ENCODE results near the gene CCDC127. TPM values are rescaled to one million over a fixed set of nuclear protein-coding genes. Genes with fewer than 3 reads are reported as not detected.
"Not testable (repeated sequence)": the region's sequence is repeated elsewhere in the genome, so short reads cannot be mapped to it uniquely, and the experiment has no call there.

Gene CCDC127
- total and polyA plus RNA-seq, 2 donors (not counting 1 experiment from before 2014, with no cell fraction given) = 1.4 to 8.7 TPM

DNA sequence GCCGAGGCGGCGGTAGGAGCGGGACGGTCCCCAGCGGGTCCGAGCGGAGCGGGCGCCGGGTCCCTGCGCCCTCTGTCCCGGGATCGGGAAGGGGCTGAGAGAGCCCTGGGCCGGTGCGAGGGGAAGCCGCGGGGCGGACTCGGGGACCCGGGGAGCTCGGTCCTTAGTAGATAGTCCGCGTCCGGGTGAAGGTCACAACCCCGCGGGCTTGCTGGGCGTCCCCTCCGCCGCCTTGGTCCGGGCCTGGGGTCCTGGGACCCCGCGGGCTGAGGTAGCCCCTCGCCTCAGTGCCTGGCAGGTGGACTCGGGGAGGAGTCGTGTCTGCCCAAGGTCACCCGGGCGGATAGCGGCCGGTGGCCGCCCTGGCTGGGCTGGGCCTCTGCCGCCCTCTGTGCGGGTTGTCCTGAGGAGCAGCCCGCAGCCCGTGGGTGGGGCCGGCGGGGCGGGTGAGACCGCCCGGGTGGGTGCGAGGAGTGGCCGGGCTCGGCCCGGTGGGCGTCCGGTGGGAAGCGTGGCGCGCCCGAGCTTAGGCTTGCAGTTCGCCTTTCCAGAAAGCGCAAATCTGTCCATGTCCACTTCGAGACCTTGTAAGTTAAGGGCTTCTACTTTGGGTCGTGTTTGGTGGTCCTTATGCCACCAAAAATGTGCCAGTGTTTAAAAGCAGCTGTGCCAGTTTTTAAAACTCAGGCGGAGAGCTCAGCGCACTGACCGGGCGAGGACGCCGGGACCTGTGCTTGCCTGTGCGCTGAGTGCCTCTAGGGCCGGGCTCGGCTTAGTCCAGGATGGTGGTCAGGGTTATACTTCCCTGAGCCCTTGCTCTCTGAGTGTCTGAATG lies 721 bp upstream of the CCDC127 start:
- H3K4me1 ChIP-seq (ENCODE audit: control insufficient read depth in 2 of 2, insufficient read depth in 2 of 2, low read length in 2 of 2) = peaks cover 6 to 26% of the 10 kb centered on the region in 2 donors
- Mint-ChIP-seq H3K4me1 (peaks cover 64% of the 10 kb centered on the region), H3K27ac (peak overlapping the region; percentile 94), H3K9me3 (ENCODE audit: insufficient read depth) (no peaks in the 10 kb centered on the region), H3K4me3 (peak overlapping the region; percentile 96), H3K27me3 (no peaks in the 10 kb centered on the region)
- peaks cover 28% of the 10 kb centered on the region for H4K20me1 ChIP-seq (ENCODE audit: control insufficient read depth, insufficient read depth, low read length, poor library complexity, severe bottlenecking)
- TF ChIP-seq, protein P1, sequence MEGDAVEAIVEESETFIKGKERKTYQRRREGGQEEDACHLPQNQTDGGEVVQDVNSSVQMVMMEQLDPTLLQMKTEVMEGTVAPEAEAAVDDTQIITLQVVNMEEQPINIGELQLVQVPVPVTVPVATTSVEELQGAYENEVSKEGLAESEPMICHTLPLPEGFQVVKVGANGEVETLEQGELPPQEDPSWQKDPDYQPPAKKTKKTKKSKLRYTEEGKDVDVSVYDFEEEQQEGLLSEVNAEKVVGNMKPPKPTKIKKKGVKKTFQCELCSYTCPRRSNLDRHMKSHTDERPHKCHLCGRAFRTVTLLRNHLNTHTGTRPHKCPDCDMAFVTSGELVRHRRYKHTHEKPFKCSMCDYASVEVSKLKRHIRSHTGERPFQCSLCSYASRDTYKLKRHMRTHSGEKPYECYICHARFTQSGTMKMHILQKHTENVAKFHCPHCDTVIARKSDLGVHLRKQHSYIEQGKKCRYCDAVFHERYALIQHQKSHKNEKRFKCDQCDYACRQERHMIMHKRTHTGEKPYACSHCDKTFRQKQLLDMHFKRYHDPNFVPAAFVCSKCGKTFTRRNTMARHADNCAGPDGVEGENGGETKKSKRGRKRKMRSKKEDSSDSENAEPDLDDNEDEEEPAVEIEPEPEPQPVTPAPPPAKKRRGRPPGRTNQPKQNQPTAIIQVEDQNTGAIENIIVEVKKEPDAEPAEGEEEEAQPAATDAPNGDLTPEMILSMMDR (IDR thresholded peaks at IDR 0.05) = no peak
- no peak for TF ChIP-seq EZH2 (IDR thresholded peaks at IDR 0.05; ENCODE audit: borderline replicate concordance, insufficient read depth, low read depth, low read length, poor library complexity, severe bottlenecking)
- H2AFZ ChIP-seq (ENCODE audit: insufficient read depth, low read depth, low read length, poor library complexity, severe bottlenecking) = peak overlapping the region; percentile 79
- CTCF ChIA-PET = interaction anchor here (1.3 to 3.5 kb wide), 2 partner anchors 11 to 30 kb away, joined by 4 to 19 read pairs; no protein-coding TSS in a partner anchor
- intact Hi-C loops (cut with micrococcal nuclease) = loop anchor here (1.0 kb wide), 2 partner anchors 30 to 53 kb away; partner anchors contain the start of gene PDCD6
- H3K27ac ChIP-seq (ENCODE audit: low read length in 2 of 2) = peak overlapping the region; percentile 52 to 83
- no peak for DNase-seq
- H3K79me2 ChIP-seq (ENCODE audit: control insufficient read depth, insufficient read depth, low read length) = peaks cover 76% of the 10 kb centered on the region
- peak overlapping the region; percentile 90 for H3K4me2 ChIP-seq (replicated peaks; ENCODE audit: low read depth, low read length, poor library complexity, severe bottlenecking)
- H3K9me3 ChIP-seq (ENCODE audit: control extremely low read depth in 1 of 3, control insufficient read depth in 2 of 3, insufficient read depth in 1 of 3, low read length in 2 of 3) = no peaks in the 10 kb centered on the region
- POLR2A ChIA-PET = interaction anchor here (0.6 to 1.9 kb wide), 2 partner anchors 16 to 52 kb away, joined by 3 to 10 read pairs; partner anchors contain the start of gene PDCD6
- H3K27me3 ChIP-seq (replicated peaks in 1 of 4; ENCODE audit: control extremely low read depth in 1 of 4, control insufficient read depth in 3 of 4, insufficient read depth in 4 of 4, low read length in 3 of 4) = no peaks in the 10 kb centered on the region
- peaks cover 0 to 3% of the 10 kb centered on the region in 2 experiments for H3K36me3 ChIP-seq (replicated peaks in 1 of 2; ENCODE audit: control extremely low read depth in 1 of 2, control insufficient read depth in 1 of 2, extremely low read depth in 1 of 2, insufficient read depth in 2 of 2, low read length in 1 of 2)
- WGBS (ENCODE audit: insufficient coverage) = under 1% methylated on average over 73 of the region's 73 CpGs
- peak; percentile 18 for ATAC-seq (ENCODE audit: low read depth)
- H3K9ac ChIP-seq (ENCODE audit: low read length) = peak overlapping the region; percentile 76
- peak overlapping the region; percentile 67 to 93 (median 90) for H3K4me3 ChIP-seq (ENCODE audit: control extremely low read depth in 1 of 5, extremely low read depth in 1 of 5, insufficient read depth in 1 of 5, low read depth in 2 of 5, low read length in 4 of 5)

DNA sequence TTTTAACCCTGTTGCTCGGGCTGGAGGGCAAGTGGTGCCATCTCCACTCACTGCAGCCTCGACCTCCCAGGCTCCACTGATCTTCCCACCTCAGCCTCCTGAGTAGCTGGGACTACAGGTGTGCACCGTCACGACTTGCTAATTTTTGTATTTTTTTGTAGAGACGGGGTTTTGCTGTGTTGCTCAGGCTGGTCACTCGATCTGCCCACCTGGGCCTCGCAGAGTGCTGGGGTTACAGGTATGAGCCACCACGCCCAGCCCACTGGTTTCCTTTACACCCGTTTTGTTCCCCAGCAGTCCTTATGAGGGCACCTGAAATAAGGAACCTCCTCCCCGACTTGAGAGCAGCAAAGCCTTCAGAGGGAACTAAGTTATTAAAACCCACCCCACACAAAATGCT lies 1.9 kb downstream of the CCDC127 start:
- H3K9me3 ChIP-seq (ENCODE audit: control extremely low read depth in 1 of 3, control insufficient read depth in 2 of 3, insufficient read depth in 1 of 3, low read length in 2 of 3); intact Hi-C loops (cut with micrococcal nuclease); DNase-seq; H3K9ac ChIP-seq (ENCODE audit: low read length); H3K27me3 ChIP-seq (replicated peaks in 1 of 4; ENCODE audit: control extremely low read depth in 1 of 4, control insufficient read depth in 3 of 4, insufficient read depth in 4 of 4, low read length in 3 of 4); H3K4me2 ChIP-seq (replicated peaks; ENCODE audit: low read depth, low read length, poor library complexity, severe bottlenecking); H3K36me3 ChIP-seq (replicated peaks in 1 of 2; ENCODE audit: control extremely low read depth in 1 of 2, control insufficient read depth in 1 of 2, extremely low read depth in 1 of 2, insufficient read depth in 2 of 2, low read length in 1 of 2); H3K4me3 ChIP-seq (ENCODE audit: control extremely low read depth in 1 of 5, extremely low read depth in 1 of 5, insufficient read depth in 1 of 5, low read depth in 2 of 5, low read length in 4 of 5); H3K9me3 Mint-ChIP-seq (ENCODE audit: insufficient read depth); POLR2A ChIA-PET; ATAC-seq (ENCODE audit: low read depth); H2AFZ ChIP-seq (ENCODE audit: insufficient read depth, low read depth, low read length, poor library complexity, severe bottlenecking); H3K27me3 Mint-ChIP-seq; H3K27ac ChIP-seq (ENCODE audit: low read length in 2 of 2); CTCF ChIA-PET; H3K27ac Mint-ChIP-seq: not testable (repeated sequence)
- Mint-ChIP-seq H3K4me3 (peak overlapping the region; percentile 43), H3K4me1 (peaks cover 50% of the 10 kb centered on the region)
- Histone ChIP-seq H4K20me1 (ENCODE audit: control insufficient read depth, insufficient read depth, low read length, poor library complexity, severe bottlenecking) (peaks cover 16% of the 10 kb centered on the region), H3K4me1 (ENCODE audit: control insufficient read depth in 2 of 2, insufficient read depth in 2 of 2, low read length in 2 of 2) (peaks cover 6 to 23% of the 10 kb centered on the region in 2 donors), H3K79me2 (ENCODE audit: control insufficient read depth, insufficient read depth, low read length) (peaks cover 58% of the 10 kb centered on the region)
- no CpG with 5 or more reads among the region's 10 CpGs for WGBS (ENCODE audit: insufficient coverage)

DNA sequence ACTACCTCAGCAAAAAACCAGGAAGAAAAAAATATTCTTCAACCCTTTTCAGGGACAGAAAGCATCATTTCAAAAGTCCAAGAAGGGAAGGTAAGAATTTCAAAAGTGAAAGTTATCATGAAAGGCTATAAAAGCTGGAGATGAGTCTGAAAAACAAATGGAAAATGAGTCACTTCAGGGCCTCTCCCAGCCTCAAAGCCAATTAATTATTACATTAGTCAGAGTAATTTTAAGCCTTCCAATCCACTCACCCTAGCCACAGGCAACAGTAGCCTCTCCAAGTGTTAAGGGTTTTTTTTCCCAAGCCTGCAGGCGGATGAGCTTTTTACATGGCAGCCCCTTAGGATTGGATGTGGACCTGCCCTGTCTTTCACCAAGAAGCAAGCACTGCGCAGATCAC lies 2.7 kb downstream of the CCDC127 start:
- ATAC-seq (ENCODE audit: low read depth); intact Hi-C loops (cut with micrococcal nuclease); POLR2A ChIA-PET: not testable (repeated sequence)

More for the DNA sequence above, 2.7 kb downstream of the CCDC127 start:
- H3K9me3 ChIP-seq (ENCODE audit: control extremely low read depth in 1 of 3, control insufficient read depth in 2 of 3, insufficient read depth in 1 of 3, low read length in 2 of 3); DNase-seq; H3K36me3 ChIP-seq (replicated peaks in 1 of 2; ENCODE audit: control extremely low read depth in 1 of 2, control insufficient read depth in 1 of 2, extremely low read depth in 1 of 2, insufficient read depth in 2 of 2, low read length in 1 of 2); H2AFZ ChIP-seq (ENCODE audit: insufficient read depth, low read depth, low read length, poor library complexity, severe bottlenecking); CTCF ChIA-PET; H3K27me3 Mint-ChIP-seq; H3K4me3 ChIP-seq (ENCODE audit: control extremely low read depth in 1 of 5, extremely low read depth in 1 of 5, insufficient read depth in 1 of 5, low read depth in 2 of 5, low read length in 4 of 5); H3K27ac ChIP-seq (ENCODE audit: low read length in 2 of 2); H3K9me3 Mint-ChIP-seq (ENCODE audit: insufficient read depth); H3K4me2 ChIP-seq (replicated peaks; ENCODE audit: low read depth, low read length, poor library complexity, severe bottlenecking); H3K9ac ChIP-seq (ENCODE audit: low read length); H3K27me3 ChIP-seq (replicated peaks in 1 of 4; ENCODE audit: control extremely low read depth in 1 of 4, control insufficient read depth in 3 of 4, insufficient read depth in 4 of 4, low read length in 3 of 4): not testable (repeated sequence)
- Mint-ChIP-seq H3K4me1 (peaks cover 46% of the 10 kb centered on the region), H3K27ac (peak overlapping the region; percentile 60), H3K4me3 (peak overlapping the region; percentile 44)
- WGBS (ENCODE audit: insufficient coverage) = no CpG with 5 or more reads among the region's 2 CpGs
- peaks cover 52% of the 10 kb centered on the region for H3K79me2 ChIP-seq (ENCODE audit: control insufficient read depth, insufficient read depth, low read length)
- peaks cover 15% of the 10 kb centered on the region for H4K20me1 ChIP-seq (ENCODE audit: control insufficient read depth, insufficient read depth, low read length, poor library complexity, severe bottlenecking)
- peaks cover 2 to 19% of the 10 kb centered on the region in 2 donors for H3K4me1 ChIP-seq (ENCODE audit: control insufficient read depth in 2 of 2, insufficient read depth in 2 of 2, low read length in 2 of 2)
